ENCODE results near the gene TMEM87B. TPM values are rescaled to one million over a fixed set of nuclear protein-coding genes. Genes with fewer than 3 reads are reported as not detected.
"Not testable (repeated sequence)": the region's sequence is repeated elsewhere in the genome, so short reads cannot be mapped to it uniquely, and the experiment has no call there.

TMEM87B gene
- total RNA-seq, 4 donors from 2014 or later = 20.8 to 31.4 (median 26.5) TPM

- Histone ChIP-seq H3K36me3 (no peaks in the 10 kb centered on the region), H3K27ac (no peak overlapping the region), H3K9me3 (no peaks in the 10 kb centered on the region), H3K27me3 (peaks cover 4% of the 10 kb centered on the region), H3K4me1 (peaks cover 9% of the 10 kb centered on the region), H3K4me3 (no peak overlapping the region)
- no peak for TF ChIP-seq POLR2A (IDR thresholded peaks at IDR 0.05)
- no peak for TF ChIP-seq EP300 (IDR thresholded peaks at IDR 0.05)
- TF ChIP-seq, protein P1, sequence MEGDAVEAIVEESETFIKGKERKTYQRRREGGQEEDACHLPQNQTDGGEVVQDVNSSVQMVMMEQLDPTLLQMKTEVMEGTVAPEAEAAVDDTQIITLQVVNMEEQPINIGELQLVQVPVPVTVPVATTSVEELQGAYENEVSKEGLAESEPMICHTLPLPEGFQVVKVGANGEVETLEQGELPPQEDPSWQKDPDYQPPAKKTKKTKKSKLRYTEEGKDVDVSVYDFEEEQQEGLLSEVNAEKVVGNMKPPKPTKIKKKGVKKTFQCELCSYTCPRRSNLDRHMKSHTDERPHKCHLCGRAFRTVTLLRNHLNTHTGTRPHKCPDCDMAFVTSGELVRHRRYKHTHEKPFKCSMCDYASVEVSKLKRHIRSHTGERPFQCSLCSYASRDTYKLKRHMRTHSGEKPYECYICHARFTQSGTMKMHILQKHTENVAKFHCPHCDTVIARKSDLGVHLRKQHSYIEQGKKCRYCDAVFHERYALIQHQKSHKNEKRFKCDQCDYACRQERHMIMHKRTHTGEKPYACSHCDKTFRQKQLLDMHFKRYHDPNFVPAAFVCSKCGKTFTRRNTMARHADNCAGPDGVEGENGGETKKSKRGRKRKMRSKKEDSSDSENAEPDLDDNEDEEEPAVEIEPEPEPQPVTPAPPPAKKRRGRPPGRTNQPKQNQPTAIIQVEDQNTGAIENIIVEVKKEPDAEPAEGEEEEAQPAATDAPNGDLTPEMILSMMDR (IDR thresholded peaks at IDR 0.05) = no peak
- TF ChIP-seq POLR2AphosphoS5 (IDR thresholded peaks at IDR 0.05) = no peak
- DNase-seq (ENCODE audit: low spot score in 2 of 2) = no peak
Measured at GRCh38 chr2:112133344-112133743, 78.3 kb downstream of the TMEM87B start.

GRCh38 chr2:112134120-112134519 is 79.1 kb downstream of the TMEM87B start:
- no peak for TF ChIP-seq EP300 (IDR thresholded peaks at IDR 0.05)
- TF ChIP-seq, protein P1 (IDR thresholded peaks at IDR 0.05) = no peak
- no peak for TF ChIP-seq POLR2AphosphoS5 (IDR thresholded peaks at IDR 0.05)
- TF ChIP-seq POLR2A (IDR thresholded peaks at IDR 0.05) = no peak
- no peak overlapping the region for H3K27ac ChIP-seq
- no peaks in the 10 kb centered on the region for H3K9me3 ChIP-seq
- no peak overlapping the region for H3K4me3 ChIP-seq
- no peak for DNase-seq (ENCODE audit: low spot score in 2 of 2)
- H3K27me3 ChIP-seq = peaks cover 8% of the 10 kb centered on the region
- WGBS = 82% methylated on average over 4 of the region's 4 CpGs
- no peaks in the 10 kb centered on the region for H3K36me3 ChIP-seq
- H3K4me1 ChIP-seq = peaks cover 13% of the 10 kb centered on the region

- no peaks in the 10 kb centered on the region for H3K36me3 ChIP-seq
- WGBS = 94% methylated on average over 5 of the region's 5 CpGs
- H3K27ac ChIP-seq = no peak overlapping the region
- TF ChIP-seq POLR2A (IDR thresholded peaks at IDR 0.05) (no peak), POLR2AphosphoS5 (IDR thresholded peaks at IDR 0.05) (no peak), EP300 (IDR thresholded peaks at IDR 0.05) (no peak)
- TF ChIP-seq, protein P1 (IDR thresholded peaks at IDR 0.05) = no peak
- no peaks in the 10 kb centered on the region for H3K9me3 ChIP-seq
- peaks cover 13% of the 10 kb centered on the region for H3K4me1 ChIP-seq
- no peak for DNase-seq (ENCODE audit: low spot score in 2 of 2)
- peaks cover 8% of the 10 kb centered on the region for H3K27me3 ChIP-seq
- no peak overlapping the region for H3K4me3 ChIP-seq
Measured at GRCh38 chr2:112136096-112136495, 81.0 kb downstream of the TMEM87B start.

DNA sequence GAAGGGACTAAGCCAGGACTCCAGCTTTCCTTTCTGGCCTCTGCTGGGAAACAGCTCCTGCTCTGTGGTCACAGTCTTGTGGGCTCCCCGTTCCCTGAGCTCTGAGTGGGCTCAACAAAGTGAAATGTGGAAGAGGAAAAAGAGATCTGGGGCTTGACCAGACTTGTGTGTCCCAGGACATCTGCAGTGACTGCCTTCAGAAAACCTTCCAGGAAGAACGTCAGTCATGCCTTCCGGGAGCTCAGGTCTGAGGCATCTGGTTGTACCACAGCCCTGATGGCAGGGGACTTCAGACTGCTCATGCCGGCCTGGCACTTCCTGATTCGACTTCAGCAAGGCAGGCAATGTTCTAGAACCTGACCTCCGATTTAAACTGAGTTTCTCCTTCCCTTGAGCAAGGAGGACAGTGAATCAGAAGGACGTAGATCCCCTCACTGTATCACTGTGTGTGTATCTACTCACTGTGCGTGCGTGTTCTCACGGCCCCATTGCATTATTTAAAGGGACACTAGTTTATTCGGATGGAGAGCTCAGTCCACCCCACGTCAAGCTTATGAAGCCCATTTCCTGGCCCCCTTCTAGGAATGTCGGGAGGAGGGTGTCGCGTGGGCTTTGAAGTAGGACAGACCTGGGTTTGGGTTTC is 82.6 kb downstream of the TMEM87B start:
- Histone ChIP-seq H3K27ac (peak overlapping the region; percentile 54), H3K27me3 (peaks cover 8% of the 10 kb centered on the region), H3K4me1 (peaks cover 13% of the 10 kb centered on the region), H3K36me3 (no peaks in the 10 kb centered on the region), H3K9me3 (no peaks in the 10 kb centered on the region), H3K4me3 (peak overlapping the region; percentile 61)
- TF ChIP-seq EP300 (IDR thresholded peaks at IDR 0.05) (no peak), POLR2AphosphoS5 (IDR thresholded peaks at IDR 0.05) (no peak), POLR2A (IDR thresholded peaks at IDR 0.05) (no peak)
- TF ChIP-seq, protein P1 (IDR thresholded peaks at IDR 0.05) = no peak
- 13% methylated on average over 14 of the region's 15 CpGs for WGBS
- DNase-seq (ENCODE audit: low spot score in 2 of 2) = no peak

DNA sequence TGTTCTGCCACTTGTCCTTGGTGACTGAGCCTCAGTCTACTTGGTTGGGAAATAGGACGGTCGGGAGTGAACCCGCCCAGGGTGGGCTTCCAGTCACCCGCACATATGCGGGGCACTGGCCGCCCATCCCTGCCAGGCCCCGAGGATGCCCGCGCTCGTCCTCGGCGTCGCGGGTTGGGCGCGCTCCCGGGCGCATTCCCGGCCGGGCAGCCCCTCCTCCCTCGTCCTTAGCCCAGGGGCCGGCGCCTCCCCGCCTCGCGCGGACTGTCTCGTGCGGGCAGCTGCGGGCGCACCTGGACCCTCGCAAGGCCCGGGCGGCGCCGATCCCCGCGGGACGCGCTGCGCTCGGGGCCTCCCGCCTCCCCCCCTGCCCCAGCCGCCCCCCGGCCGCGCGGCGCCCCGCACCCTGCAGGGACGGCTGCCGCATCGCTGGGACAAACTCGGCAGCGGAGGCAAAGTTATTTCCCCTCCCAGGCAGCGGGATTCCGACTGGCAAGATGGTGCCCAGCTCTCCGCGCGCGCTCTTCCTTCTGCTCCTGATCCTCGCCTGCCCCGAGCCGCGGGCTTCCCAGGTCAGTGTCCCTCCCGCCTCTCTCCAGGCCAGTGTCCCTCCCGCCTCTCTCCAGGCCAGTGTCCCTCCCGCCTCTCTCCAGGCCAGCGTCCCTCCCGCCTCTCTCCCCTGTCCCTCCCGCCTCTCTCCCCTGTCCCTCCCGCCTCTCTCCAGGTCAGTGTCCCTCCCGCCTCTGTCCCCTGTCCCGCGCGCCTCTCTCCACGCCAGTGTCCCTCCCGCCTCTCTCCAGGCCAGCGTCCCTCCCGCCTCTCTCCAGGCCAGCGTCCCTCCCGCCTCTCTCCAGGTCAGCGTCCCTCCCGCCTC is 83.3 kb downstream of the TMEM87B start, which contains the start of gene FBLN7:
FBLN7 (plus strand) TSS at position 227 of the 874 bp plus-strand sequence; CDS start at position 498, 271 bp downstream.
- Histone ChIP-seq H3K27me3 (peaks cover 8% of the 10 kb centered on the region), H3K4me1 (peaks cover 13% of the 10 kb centered on the region), H3K9me3 (no peaks in the 10 kb centered on the region), H3K4me3 (peak within 1 kb of the TSS; percentile 61), H3K36me3 (no peaks in the 10 kb centered on the region), H3K27ac (peak within 1 kb of the TSS; percentile 54)
- TF ChIP-seq, protein P1 (IDR thresholded peaks at IDR 0.05) = no peak
- TF ChIP-seq POLR2A (IDR thresholded peaks at IDR 0.05) (no peak), POLR2AphosphoS5 (IDR thresholded peaks at IDR 0.05) (no peak), EP300 (IDR thresholded peaks at IDR 0.05) (no peak)
- no peak for DNase-seq (ENCODE audit: low spot score in 2 of 2)
- WGBS = 2% methylated on average over 40 of the region's 84 CpGs

- peaks cover 13% of the 10 kb centered on the region for H3K4me1 ChIP-seq
- 2% methylated on average over 13 of the region's 32 CpGs for WGBS
- DNase-seq (ENCODE audit: low spot score in 2 of 2); H3K36me3 ChIP-seq; H3K9me3 ChIP-seq; H3K27ac ChIP-seq; H3K27me3 ChIP-seq: not testable (repeated sequence)
- H3K4me3 ChIP-seq = peak overlapping the region; percentile 61
Measured at GRCh38 chr2:112139033-112139614, 84.1 kb downstream of the TMEM87B start.

GRCh38 chr2:112139661-112140204 is 84.7 kb downstream of the TMEM87B start:
- Histone ChIP-seq H3K4me3 (peak overlapping the region; percentile 61), H3K4me1 (peaks cover 13% of the 10 kb centered on the region)
- H3K36me3 ChIP-seq; H3K27me3 ChIP-seq; H3K9me3 ChIP-seq; DNase-seq (ENCODE audit: low spot score in 2 of 2); H3K27ac ChIP-seq: not testable (repeated sequence)
- 5% methylated on average over 29 of the region's 38 CpGs for WGBS

Data from suprapubic skin (tissue), 4 donors.